Hematopoietic multipotent progenitor cell treated with erythropoietin and hydrocortisone succinate and interleukin-3 and kit ligand, for 8 days (in vitro differentiated cells): ENCODE measurements around the gene EPOP.
"Not testable (repeated sequence)": the region's sequence is repeated elsewhere in the genome, so short reads cannot be mapped to it uniquely, and the experiment has no call there.

Experiments
- DNase-seq: peaks from one replicate; pipeline ENCODE4 v3.0.0-alpha.2; 2015

Gene EPOP

DNA sequence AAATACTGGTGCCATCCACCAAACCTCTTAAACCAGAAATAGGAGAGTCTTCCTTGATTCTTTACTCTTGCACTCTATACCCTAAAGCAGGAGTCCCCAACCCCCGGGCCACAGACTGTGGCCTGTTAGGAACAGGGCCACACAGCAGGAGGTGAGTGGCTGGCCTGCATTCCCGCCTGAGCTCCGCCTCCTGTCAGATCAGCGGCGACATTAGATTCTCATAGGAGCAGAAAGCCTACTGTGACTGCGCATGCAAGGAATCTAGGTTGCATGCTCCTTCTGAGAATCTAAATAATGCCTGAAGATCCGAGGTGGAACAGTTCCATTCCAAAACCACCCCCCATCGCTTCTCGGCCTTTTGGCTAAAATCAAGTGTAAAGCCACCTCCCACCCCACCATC, 38.7 kb downstream of the EPOP start:
- no peak for DNase-seq

DNA sequence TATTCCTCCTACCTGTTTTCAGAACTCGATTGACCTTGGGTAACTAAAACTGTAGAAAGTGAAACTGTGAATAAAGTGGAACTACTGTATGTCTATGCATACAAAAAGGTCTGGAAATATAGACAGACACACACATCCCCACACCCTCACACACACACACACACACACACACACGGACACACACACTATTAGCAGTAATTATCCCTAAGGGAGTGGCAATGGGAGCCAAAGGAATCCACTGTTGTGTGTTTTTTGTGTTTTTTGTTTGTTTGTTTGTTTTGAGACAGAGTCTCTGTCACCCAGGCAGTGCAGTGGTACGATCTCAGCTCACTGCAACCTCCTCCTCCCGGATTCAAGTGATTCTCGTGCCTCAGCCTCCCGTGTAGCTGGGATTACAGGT, 42.4 kb downstream of the EPOP start:
- DNase-seq, result no peak

DNA sequence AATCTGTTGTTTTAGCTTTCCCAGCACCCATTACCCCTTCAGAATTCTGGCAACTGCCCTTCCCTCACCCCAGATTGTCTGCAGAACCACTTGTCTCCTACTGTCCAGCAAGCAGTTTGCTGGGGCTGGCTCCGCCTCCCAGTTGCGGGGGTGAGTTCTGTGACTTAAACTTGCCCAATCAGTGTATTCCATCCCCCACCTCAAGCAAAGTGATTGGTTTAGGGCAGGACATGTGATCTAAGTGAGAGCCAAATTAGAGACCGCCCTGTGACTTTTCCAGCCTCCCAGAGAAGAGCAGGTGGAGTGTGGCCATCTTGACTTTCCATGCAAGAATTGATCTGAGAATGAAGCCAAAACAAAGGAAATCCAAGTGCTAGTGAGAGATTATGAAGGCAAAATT, 46.3 kb downstream of the EPOP start:
- DNase-seq, result peak; percentile 36

DNA sequence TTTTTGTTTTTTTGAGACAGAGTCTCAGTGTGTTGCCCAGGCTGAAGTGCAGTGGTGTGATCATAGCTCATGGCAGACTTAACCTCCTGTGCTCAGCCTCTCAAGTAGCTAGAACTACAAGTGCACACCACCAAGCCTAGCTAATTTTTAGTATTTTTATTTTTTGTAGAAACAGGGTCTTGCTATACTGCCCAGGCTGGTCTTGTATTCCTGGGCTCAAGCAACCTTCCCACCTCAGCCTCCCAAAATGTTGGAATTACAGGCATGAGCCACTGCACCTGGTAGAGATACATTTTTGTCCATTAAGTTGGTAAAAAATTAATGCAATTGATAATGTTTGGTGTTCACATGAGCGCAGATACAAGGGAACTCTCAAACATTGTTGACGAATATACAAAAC, 46.8 kb downstream of the EPOP start:
- no peak for DNase-seq

DNA sequence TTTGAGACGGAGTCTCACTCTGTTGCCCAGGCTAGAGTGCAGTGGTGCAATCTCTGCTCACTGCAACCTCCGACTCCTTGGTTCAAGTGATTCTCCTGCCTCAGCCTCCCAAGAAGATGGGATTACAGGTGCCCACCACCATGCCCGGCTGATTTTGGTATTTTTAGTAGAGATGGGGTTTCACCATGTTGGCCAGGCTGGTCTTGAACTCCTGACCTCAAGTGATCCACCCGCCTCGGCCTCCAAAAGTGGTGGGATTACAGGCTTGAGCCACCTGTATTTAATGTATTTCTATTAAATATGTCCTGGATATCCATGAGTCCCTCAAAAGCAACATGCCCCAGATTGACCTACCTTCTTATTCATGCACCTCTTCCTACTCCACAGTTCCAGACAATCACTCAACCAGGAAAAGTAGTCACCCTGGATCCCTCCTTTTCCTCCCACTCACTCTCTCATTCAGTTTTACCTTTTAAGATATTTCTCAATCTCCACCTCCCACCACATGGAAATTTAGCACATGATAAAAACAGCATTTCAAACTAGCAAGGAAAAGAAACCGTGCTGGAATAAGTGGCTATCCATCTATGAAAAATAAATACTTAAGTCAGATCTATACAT, 48.0 kb downstream of the EPOP start:
- DNase-seq, result not testable (repeated sequence)

DNA sequence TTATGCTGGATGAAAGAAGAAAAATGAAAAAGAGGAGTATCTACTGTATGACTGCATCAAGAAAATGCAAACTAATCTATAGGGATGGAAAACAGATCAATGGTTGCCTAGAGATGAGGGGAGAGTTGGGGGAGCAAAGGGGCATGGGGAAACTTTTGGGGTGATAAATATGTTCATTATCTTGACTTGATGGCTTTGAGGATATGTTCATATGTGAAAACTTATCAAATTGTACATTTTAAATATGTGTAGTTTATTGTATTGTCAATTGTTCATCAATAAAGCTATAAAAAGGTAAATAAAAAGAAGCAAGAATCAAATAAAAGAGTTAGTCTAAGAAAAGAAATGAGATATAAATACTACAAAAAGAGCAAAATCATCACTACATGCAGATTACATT, 49.3 kb downstream of the EPOP start:
- DNase-seq, result no peak

DNA sequence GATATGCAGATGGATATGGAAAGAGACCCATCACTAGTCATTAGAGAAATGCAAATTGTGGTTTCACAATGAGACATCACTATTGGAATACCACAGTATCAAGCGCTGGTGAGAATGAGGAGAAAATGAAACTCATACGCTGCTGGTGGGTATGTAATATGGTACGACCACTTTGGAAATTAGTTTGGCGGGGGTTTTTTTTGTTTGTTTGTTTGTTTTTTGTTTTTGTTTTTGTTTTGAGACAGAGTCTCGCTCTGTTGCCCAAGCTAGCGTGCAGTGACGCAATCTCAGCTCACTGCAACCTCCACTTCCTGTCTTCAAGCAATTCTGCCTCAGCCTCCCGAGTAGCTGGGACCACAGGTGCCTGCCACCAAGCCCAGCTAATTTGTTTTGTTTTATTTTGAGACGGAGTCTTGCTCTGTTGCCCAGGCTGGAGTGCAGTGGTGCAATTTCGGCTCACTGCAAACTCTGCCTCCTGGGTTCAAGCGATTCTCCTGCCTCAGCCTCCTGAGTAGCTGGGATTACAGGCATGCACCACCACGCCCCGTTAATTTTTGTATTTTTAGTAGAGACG, 49.9 kb downstream of the EPOP start:
- not testable (repeated sequence) for DNase-seq
